ENCODE data around the gene TBC1D19.

Gene TBC1D19

DNA sequence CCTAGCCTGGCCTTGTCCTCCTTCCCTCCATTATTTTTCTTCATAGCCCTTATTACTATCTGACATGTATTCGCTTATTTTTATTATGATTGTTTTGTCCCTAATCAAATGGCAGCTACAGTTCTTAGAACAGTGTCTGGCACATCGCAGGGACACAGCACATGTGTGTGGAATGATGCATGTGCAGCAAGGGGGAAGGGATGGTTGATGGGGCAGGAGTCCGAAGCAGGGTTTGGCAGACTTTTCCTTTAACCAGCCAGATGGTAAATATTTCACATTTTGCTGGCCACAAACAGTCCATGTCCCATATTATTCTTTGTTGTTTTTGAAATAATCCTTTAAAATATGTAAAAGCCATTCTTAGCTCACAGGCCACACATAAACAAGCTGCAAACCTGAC is 148.5 kb downstream of the TBC1D19 start:
- DNase-seq (ENCODE audit: low read depth): no peak

DNA sequence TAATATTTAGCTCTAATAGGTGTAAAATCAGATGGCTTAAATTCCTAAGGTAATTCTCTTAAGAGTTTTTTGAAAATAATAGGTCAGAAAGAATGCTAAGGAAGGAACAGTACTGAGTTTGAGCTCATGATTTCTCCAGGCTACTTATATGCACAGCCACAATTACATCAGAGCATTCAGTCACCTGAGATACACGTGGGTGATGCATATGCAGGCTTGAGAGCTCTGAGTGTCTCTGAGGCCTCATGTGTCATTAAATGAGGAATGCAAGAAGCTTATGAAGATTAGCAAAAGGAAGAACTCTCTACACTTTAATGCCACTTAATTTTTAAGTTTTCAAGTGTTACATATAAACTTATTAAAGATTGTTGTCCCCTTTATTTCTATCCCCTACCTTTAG is 152.7 kb downstream of the TBC1D19 start:
- DNase-seq (ENCODE audit: low read depth): no peak

DNA sequence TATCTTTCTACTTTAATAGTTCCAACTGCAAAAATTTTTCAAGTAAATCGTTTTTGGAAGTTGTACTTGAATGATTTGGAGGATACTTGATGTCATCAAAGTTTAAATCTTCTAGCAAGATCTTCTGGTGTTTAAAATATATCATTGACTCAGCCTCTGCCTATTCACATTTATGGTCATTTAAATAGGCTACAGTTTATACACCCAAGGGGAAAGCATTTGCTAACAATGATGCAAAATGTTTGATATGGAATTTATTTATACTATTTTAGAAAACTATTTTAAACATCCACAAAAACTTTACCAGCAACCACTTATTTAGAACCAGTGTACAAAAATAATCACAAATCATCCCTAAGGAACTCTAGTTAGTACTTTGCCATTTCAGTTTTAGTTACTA is 153.5 kb downstream of the TBC1D19 start:
- no peak for DNase-seq (ENCODE audit: low read depth)

DNA sequence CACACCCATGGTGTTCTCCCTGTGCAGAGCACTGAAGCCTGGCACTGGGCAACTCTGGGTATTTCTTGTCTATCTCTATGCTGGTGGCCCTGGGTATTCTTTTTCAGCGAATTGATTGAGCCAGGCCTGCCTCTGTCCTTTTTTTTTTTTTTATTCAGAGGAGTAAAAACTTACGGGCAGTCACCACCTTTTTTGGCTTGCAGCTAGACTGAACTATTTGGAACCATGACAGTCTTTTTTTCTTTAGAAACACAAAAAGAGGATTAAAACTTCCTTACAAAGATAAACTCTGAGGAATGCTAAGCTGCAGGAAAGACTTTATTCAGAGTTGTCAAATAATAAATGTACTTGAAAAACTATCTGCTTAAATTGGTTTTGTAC is 157.6 kb downstream of the TBC1D19 start:
- no peak for DNase-seq (ENCODE audit: low read depth)

DNA sequence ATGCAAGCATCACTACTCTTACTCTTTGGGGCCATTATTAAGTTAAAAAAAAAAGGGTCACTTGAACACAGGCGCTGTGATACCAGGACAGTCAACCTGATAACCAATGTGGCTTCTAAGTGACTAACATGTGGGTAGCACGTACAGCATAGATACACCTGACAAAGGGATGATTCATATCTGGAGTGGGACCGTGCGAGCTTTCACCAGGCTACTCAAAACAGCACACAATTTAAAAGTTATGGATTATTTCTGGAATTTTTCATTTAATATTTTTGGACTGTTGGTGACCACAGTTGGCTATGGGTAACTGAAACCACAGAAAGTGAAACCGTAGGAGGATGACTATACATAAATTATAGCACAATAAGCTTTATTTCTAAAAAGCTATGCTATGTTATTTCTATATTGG is 162.9 kb downstream of the TBC1D19 start:
- no peak for DNase-seq (ENCODE audit: low read depth)

DNA sequence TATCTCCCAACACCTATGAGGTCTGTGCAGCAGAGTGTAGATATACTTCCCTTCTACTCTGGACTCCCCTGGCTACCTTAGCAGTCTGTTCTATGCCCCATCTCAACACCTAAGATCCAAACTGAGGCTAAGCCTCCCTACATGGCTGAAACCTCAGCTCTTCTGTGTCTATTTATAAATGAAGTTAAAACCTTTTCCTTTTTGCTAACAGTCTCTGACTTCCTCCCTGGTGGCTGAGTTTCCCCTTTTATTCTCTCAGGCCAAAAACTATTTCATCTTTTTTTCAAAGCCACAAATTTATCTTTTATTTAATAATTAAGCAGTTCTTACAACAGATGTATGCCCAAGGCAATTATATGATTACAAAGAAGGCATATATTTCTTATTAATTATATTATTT is 164.9 kb downstream of the TBC1D19 start:
- no peak for DNase-seq (ENCODE audit: low read depth)

DNA sequence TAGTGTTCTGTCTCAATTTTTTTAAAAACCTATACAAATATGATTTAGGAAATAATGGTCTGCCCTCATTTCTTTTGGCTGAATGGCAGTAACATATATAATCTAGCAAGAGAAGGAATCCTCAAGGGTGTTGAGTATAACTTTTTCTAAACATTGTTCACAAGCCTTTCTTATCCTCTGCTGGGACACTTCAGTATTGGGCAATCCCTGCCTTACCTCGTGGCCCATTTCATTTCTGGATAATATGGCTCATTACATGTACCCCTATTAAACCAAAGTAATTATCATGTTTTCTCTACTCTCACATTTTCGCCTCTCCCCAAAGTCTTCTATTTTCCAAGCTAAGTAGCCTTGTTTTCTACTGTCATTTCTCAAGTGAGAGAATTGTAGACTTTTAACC is 166.0 kb downstream of the TBC1D19 start:
- no peak for DNase-seq (ENCODE audit: low read depth)

DNA sequence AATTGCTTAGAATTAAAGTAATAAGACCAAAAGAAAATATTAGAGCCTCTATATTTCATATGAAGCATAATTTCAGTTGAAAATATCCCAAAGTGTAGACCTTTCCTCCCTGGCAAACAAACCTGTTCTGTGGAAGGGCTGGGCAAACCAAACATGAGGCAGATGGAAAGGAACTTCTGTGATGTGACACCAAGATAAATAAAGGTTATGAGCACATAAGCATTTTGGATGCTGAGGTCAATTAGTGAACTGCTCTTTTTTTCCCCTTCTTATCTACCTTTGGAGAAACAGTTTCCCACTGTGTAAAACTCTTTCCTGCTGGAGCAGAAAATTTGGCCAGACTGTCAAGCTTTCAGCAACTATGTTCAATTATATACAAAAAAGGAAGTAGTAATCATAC is 167.1 kb downstream of the TBC1D19 start:
- no peak for DNase-seq (ENCODE audit: low read depth)

DNA sequence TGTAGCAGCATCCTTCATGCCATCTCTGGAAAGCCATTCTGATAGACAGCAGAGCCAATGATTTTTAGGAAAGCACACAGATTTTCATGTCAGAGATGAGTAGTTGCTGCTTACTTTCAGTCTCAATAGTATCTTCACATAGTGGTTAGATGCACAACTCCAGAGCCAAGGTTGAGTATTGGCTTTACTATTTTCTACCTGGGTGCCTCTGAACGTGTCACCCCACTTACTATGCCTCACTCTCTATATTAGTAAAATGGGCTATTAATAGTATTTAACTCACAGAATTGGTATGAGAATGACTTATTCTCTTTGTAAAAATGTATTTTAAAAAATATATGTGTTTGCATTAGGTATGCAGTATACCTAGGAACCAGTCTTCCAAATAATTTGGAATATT is 168.0 kb downstream of the TBC1D19 start:
- no peak for DNase-seq (ENCODE audit: low read depth)

DNA sequence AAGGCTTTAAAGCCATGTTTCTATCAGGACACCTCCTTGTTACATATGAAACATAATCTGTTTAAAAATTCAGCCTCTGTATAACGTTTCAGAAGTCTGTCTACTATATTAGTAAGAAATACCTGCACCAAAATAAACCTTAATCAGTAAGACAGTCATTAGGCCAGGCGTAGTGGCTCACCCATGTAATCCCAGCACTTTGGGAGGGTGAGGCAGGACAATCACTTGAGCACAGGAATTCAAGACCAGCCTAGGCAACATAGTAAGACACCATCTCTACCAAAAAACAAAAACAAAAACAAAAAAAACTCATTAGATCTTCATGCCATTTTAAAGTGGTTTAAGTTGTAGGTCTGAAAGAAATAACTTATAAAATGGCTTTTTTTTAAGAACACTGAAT is 169.3 kb downstream of the TBC1D19 start:
- no peak for DNase-seq (ENCODE audit: low read depth)

DNA sequence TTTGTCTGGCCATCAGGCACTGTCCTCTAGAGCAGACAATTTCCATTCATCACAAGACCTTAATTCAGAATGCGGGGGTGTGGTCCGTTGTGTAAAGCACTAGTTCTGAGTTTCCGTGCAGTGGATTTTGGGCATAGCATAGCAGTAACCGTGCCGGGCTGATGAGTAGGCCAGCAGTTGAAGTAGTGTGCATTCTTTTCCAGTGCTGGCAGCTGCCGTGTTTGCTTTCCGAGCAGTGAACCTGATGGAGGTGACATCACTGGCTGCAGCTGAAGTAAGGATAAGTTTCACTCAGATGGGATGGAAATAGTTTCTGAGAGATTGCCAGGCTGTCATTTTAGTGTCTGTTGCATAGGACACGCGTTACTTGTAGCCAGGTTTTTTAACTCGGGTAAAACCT is 169.7 kb downstream of the TBC1D19 start:
- no peak for DNase-seq (ENCODE audit: low read depth)

DNA sequence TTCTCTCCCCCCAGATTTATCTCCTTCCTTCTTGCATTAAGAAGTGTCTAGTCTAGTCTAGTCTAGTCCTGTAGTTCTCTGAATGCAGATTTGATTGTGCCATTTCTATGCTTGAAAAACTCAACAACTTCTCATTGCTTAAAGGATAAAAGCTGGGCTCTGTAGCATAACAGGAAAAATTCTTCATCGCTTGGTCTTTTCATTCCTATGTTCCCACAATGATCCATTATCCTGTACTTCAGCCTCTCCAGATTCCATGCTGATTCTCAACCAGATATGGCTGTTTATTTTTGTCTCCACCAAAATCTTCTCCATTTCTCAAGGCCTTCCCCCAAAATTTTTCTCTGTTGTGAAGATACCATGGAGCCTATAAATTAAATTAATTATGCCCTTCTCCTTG is 173.9 kb downstream of the TBC1D19 start:
- no peak for DNase-seq (ENCODE audit: low read depth)

DNA sequence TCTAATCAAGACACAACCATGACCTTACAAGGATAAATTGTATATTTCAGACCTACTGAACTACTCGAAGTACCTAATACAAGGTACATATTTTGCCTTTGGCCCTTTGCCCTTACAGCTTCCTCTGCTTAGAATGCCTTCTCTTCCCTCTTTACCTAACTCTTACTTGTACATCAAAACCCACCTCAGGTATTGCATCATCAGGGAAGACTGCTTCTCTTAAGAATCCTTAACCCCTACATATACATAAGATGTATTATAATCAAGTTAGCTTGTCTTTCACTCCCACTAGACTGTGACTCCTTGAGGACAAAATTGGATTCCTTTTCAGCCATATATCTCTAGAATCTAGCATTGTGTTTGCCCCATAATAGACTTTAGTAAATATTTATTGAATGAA is 175.0 kb downstream of the TBC1D19 start:
- no peak for DNase-seq (ENCODE audit: low read depth)

DNA sequence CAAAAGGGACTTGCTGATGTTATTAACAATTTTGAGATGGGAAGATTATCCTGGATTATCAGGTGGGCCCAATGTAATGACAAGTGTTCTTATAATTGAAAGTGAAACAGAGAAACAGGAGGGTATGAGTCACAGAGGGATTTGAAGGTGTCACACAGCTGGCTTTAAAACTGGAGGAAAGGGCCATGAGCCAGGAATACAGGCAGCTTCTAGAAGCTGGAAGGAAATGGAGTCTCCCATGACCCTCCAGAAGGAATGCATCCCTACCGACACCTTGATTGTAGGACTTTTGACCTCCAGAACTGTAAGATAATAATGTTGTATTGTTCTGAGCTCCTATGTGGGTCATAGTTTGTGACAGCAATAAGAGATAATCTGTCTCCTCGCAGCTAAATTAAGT is 178.8 kb downstream of the TBC1D19 start:
- DNase-seq (ENCODE audit: low read depth): no peak

DNA sequence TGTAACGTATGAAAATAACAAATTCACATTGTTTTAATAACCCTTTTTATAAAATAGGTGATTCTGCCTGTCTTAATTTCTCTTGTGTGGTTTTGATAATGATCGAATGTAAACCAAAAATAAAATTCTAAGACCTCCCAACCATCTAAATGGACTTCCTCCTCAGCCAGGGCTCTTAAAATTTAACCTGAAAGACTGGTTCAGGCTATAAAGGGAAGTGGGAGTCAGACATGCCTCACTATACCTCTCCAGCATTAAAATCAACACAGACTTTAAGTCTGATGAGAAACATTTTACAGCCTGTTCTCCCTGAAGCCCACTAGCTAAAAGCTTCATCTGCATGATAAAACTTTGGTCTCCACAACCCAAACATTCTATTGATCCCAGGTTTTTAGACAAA is 179.2 kb downstream of the TBC1D19 start:
- no peak for DNase-seq (ENCODE audit: low read depth)

DNA sequence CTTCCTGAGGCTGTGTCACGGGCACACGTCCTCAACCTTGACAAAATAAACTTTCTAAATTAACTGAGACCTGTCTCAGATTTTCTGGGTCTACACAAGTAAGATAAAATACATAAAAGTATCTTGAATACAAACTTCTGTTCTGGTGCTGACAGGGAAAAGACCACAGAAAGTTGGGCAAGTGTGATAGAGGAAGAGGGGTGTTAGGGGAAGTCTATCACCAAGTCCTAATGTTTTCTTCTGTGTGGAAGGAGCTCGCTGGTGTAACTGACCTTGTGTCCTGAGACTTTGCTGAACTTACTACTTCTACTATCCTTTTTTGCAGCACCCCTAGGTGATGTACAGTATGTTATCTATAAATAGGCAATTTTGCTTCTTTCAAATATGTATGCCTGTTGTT is 179.8 kb downstream of the TBC1D19 start:
- no peak for DNase-seq (ENCODE audit: low read depth)

DNA sequence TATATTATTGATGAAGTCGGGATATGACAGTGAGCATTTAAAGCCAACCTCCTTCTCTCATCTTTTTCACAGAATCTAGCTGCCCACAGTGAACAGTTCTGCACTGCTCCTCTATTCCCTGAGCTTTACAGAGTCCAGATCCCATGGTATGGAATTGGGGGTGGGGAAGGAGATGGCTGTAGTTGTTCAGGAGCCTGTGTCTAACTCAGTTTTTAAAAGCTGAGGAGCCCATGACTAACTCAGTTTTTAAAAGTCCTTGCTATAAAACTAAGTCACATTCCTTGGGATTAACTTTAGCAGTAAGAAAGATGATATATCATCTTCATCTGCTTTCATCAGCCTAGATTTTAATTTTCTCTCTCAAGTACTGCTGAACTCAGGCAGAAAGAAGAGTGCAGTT is 180.3 kb downstream of the TBC1D19 start:
- no peak for DNase-seq (ENCODE audit: low read depth)

DNA sequence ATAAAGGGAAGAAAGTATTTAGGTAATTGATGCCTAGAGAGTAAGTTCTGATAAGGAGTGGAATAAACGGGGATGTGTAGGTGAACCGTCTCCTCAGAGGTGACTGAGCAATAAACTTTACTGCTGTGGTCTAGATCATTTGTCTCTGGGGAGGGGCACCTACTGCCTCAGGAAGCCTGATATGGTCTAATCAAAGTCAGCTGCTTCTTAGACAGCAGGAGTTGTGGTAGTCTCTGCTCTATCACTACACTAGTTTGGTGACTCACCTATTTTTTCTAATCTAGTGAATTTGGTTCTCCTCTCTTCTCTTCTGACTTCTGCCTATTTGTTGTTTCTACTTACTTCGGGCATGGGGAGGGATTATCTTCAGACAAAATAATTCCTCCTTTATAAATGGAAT is 181.6 kb downstream of the TBC1D19 start:
- no peak for DNase-seq (ENCODE audit: low read depth)

DNA sequence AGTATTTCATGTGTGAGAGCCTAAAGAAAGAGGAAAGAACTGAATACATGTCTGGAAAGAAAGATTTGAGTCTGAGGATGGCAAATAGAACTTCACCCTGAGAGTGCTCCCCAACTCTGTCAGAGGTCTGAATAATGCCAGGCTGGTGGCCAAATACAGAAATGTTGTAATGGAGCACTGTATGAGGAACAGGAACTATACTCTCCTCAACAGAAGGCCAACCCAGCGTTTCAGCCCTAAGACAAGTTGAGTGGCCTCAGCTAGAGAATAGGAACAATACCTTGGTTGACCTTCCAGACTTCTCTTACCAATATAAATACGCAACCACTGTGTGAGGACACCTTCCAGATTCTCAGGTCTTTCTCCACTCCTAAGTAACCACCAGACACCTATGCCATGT is 182.3 kb downstream of the TBC1D19 start:
- no peak for DNase-seq (ENCODE audit: low read depth)

DNA sequence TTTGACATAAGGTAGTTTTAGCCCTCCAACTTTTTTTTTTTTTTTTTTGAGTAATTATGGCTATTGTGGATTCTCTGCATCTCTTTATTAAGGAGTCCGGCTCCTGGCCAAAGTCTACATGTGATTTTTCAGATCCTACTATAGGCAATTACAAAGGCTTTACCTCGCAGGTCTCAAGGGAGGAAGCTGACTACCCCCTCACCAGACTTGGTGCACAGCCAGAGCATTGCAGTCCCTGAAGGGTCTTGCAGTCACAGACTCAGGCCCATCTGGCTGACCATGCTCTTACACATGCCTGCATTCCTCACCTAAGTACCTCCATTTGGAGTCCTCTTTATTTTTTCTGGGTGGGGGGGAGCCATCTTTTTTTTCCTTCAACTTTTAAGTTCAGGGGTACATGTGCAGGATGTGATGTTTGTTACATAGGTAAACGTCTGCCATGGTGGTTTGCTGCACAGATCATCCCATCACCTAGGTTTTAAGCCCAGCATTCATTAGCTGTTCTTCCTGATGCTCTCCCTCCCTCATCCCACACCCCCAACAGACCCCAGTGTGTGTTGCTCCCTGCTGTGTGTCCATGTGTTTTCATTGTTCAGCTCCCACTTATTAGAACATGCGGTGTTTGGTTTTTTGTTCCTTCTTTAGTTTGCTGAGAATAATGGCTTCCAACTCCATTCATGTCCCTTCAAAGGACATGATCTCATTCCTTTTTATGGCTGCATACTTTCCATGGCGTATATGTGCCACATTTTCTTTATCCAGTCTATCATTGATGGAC is 188.4 kb downstream of the TBC1D19 start:
- no peak for DNase-seq (ENCODE audit: low read depth)

DNA sequence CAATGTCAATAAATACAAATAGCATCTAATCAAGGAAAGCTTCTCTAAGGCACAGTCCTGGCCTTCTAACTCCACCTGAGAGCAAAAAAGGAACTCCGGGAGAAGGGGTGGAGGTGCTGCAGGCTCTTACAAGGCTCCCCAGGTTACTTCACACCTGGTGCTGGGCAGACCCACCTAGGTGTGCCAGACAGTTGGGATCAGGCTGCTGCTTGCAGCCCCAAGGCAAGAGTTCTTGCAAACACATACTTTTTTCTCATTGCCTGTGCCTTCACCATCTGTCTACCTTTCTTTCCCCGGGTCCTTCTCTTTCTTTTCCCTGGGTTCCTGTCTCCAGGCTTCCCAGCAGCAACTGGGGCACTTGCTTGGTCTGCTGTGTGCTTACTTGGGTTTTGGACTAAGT is 195.3 kb downstream of the TBC1D19 start:
- DNase-seq (ENCODE audit: low read depth): no peak

DNA sequence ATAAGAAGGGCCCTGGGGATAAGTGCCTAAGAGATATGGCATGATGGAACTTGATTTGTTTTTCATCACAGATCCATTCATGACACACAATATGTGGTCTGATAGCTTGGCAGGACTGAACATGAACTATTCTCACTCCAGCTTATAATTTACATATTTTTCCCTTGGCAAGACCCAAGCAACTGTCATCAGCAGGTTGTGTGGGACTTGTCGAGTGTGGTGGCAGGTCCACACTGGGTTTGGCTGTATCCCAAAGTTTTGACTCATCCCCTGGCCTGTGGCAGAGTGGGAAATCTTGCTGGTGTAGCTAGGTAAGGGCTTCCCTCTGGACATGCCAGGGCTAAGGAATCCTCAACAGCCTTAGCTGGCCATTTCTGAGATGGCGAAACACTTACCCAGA is 195.8 kb downstream of the TBC1D19 start:
- DNase-seq (ENCODE audit: low read depth): no peak

DNA sequence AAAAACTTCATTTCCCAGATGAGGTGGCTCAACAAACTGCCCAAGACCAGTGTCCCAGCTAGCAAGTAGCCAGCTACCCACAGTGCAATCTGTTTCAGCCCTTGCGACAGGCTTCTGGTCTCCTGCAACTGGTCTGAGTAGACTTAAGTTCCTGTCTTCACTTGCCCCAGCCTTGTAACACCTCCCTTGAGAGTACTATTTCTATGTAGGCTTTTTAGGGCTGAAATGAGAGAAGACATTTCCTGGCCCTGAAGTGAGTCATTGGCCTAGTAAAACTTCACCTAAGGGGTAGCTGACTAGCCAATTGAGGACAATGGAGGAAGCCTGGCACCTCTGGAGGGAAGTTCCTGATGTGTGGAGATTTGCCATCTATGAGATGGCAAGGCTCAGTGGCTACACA is 196.7 kb downstream of the TBC1D19 start:
- DNase-seq (ENCODE audit: low read depth): no peak

DNA sequence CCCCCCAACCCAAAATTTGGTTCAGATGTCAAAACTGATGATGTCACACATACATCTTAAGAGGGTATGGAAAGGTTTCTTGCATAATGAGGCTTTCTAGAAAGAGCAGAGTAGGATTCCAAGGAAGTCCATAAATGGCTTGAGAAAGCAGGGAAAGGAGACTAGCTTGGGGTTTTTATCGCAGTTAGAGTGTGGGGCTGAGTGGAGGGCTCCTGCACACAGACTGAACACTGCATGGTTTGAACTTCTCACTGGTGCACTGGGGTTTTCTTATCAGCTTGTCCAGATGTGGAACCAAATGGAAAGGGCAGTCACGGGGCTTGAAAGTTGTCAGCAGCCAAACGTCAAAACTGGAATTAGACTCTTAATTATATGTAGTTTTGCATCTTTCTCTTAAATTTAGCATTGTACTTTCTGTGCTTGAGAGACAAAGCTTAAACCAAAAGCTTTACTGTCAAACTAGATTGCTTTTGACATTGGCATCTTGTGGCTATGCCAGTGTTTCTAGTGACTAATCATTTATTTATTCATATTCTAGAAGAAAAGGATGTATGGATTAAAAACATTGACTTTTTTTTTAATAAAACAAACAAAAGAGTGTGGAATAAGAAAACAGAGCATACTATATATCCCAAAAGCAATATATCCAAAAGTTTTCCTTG is 198.4 kb downstream of the TBC1D19 start:
- DNase-seq (ENCODE audit: low read depth): no peak
